HG02852 (cell line): ENCODE measurements around the gene U2AF1L4.
A peak's percentile ranks its signal among the peaks of the same experiment; 100 is the strongest.
"Not testable (repeated sequence)": the region's sequence is repeated elsewhere in the genome, so short reads cannot be mapped to it uniquely, and the experiment has no call there.

ENCODE experiments used
- ATAC-seq: cut with Tn5 transposase; IDR thresholded peaks from one replicate; pipeline ENCODE4 v1.9.1; 2021; ENCODE audit warnings: mild to moderate bottlenecking, moderate library complexity; ENCODE audit not compliant: unreplicated experiment

The U2AF1L4 gene

GRCh38 chr19:35781650-35782049, 36.4 kb upstream of the U2AF1L4 start:
- ATAC-seq: no peak

- ATAC-seq: no peak
Observed at GRCh38 chr19:35780717-35781116, 35.5 kb upstream of the U2AF1L4 start.

GRCh38 chr19:35780058-35780457, 34.8 kb upstream of the U2AF1L4 start:
- ATAC-seq: no peak

GRCh38 chr19:35779033-35779432, 33.8 kb upstream of the U2AF1L4 start:
- ATAC-seq: no peak

GRCh38 chr19:35777961-35778360, 32.7 kb upstream of the U2AF1L4 start:
- no peak for ATAC-seq

- ATAC-seq: no peak
Observed at GRCh38 chr19:35777086-35777841, 32.0 kb upstream of the U2AF1L4 start.

GRCh38 chr19:35776102-35776788, 31.0 kb upstream of the U2AF1L4 start:
- no peak for ATAC-seq

- ATAC-seq: peak; percentile 95
Observed at GRCh38 chr19:35775298-35776101, 30.3 kb upstream of the U2AF1L4 start, which contains the start of gene ARHGAP33. Gene ARHGAP33, plus strand, starts transcription at chr19:35775564. Its CDS starts 95 bp downstream, at chr19:35775659.

GRCh38 chr19:35775046-35775297, 29.8 kb upstream of the U2AF1L4 start:
- no peak for ATAC-seq

- no peak for ATAC-seq
Observed at GRCh38 chr19:35774274-35775045, 29.2 kb upstream of the U2AF1L4 start.

GRCh38 chr19:35773020-35773806, 28.0 kb upstream of the U2AF1L4 start:
- ATAC-seq: no peak

- not testable (repeated sequence) for ATAC-seq
Observed at GRCh38 chr19:35772362-35772761, 27.1 kb upstream of the U2AF1L4 start.

- no peak for ATAC-seq
Observed at GRCh38 chr19:35768082-35768421, 22.8 kb upstream of the U2AF1L4 start.

GRCh38 chr19:35767288-35768081, 22.3 kb upstream of the U2AF1L4 start:
- no peak for ATAC-seq

- no peak for ATAC-seq
Observed at GRCh38 chr19:35766571-35767104, 21.4 kb upstream of the U2AF1L4 start.

GRCh38 chr19:35764432-35765315, 19.5 kb upstream of the U2AF1L4 start:
- ATAC-seq: no peak

- no peak for ATAC-seq
Observed at GRCh38 chr19:35760711-35761349, 15.6 kb upstream of the U2AF1L4 start.

- no peak for ATAC-seq
Observed at GRCh38 chr19:35759697-35760096, 14.5 kb upstream of the U2AF1L4 start.
